SK-N-SH (cell line): ENCODE measurements around the gene SLC7A6.

ENCODE experiments used
- CTCF ChIP-seq: fragments of 200-600 bp; sonication (generic); IDR thresholded peaks from 2 replicates; pipeline ENCODE4 v1.6.1; 2017; ENCODE audit warnings: antibody characterized with exemption, mild to moderate bottlenecking, moderate library complexity
- POLR2AphosphoS5 ChIP-seq: IDR thresholded peaks from 2 replicates; pipeline ENCODE4 v1.6.1; 2012; ENCODE audit warnings: low read depth, low read length
- RFX5 ChIP-seq: IDR thresholded peaks from 2 replicates; pipeline ENCODE4 v1.6.1; 2012; ENCODE audit warnings: mild to moderate bottlenecking, improper control_type of control experiment, low read length

GRCh38 chr16:68250951-68251350, 13.4 kb upstream of the SLC7A6 start:
- TF ChIP-seq RFX5 (no peak), CTCF (no peak), POLR2AphosphoS5 (no peak)
